GM12878 (cell line): ENCODE data around the gene LINGO1. TPM values are rescaled to one million over a fixed set of nuclear protein-coding genes. Genes with fewer than 3 reads are reported as not detected.

Experiments
- ATAC-seq: fragments of 200-7000 bp; cut with Tn5 transposase; 3 replicates; pipeline ENCODE4 v1.9.1; 2020; ENCODE audit warnings: mild to moderate bottlenecking, moderate library complexity
- BruUV-seq: library from RNA; stranded (reverse); fragments of 400-500 nt; replicated peaks from 2 replicates; lab custom pipeline; 2021; lab: Mats Ljungman, UMichigan
- CTCF ChIA-PET: fragments of 300-600 bp; sonication (Branson Sonifier 250); formaldehyde crosslinking; extraction: SDS; loops from one replicate; lab custom pipeline; 2021; ENCODE audit warnings: inconsistent platforms; lab: Yijun Ruan, JAX
- POLR2A ChIA-PET: fragments of 350-600 bp; formaldehyde crosslinking; extraction: SDS; loops from one replicate; lab custom pipeline; 2021; ENCODE audit warnings: inconsistent platforms; lab: Charles Lee
- RAD21 ChIA-PET: fragments of 300-600 bp; sonication (Branson Sonifier 250); formaldehyde crosslinking; loops from one replicate; lab custom pipeline; 2023; ENCODE audit warnings: antibody characterized with exemption; ENCODE audit not compliant: unreplicated experiment; lab: Charles Lee
- SMC1A ChIA-PET: fragments of 300-600 bp; sonication (Branson Sonifier 250); formaldehyde crosslinking; loops from one replicate; lab custom pipeline; 2023; ENCODE audit not compliant: unreplicated experiment, uncharacterized antibody; lab: Charles Lee
- DNase-seq: peaks from one replicate; pipeline ENCODE4 v3.0.0-alpha.2; 2011; ENCODE audit warnings: low read depth, low spot score
- FAIRE-seq: peaks from 3 replicates; lab custom pipeline; 2011; peaks lifted over from hg19 to GRCh38; lab: Jason Lieb, UNC
- H2AFZ ChIP-seq: 2 replicates; pipeline ENCODE4 v1.6.0; 2011; ENCODE audit warnings: low read depth, low read length, control low read depth; ENCODE audit not compliant: control insufficient read depth
- H3K27ac ChIP-seq: 2 replicates; pipeline ENCODE4 v1.5.1; 2011; ENCODE audit warnings: control low read depth; ENCODE audit not compliant: control insufficient read depth, insufficient read depth
- H3K27me3 ChIP-seq, 2 experiments: replicated peaks in 1 of 2; 2 replicates each; pipeline versions ENCODE4 v1.6.0 to v1.6.1; 2011; ENCODE audit warnings: low read length in 1 of 2; ENCODE audit not compliant: control insufficient read depth in 2 of 2, insufficient read depth in 2 of 2
- H3K36me3 ChIP-seq, 2 experiments: 2 replicates each; pipeline ENCODE4 v1.5.1; 2011; ENCODE audit warnings: low read length in 1 of 2; ENCODE audit not compliant: control insufficient read depth in 2 of 2, insufficient read depth in 2 of 2
- H3K4me1 ChIP-seq: 2 replicates; pipeline ENCODE4 v1.6.1; 2011; ENCODE audit warnings: mild to moderate bottlenecking, low read length, moderate library complexity, mixed read lengths; ENCODE audit not compliant: control insufficient read depth, insufficient read depth
- H3K4me2 ChIP-seq: 2 replicates; pipeline ENCODE4 v1.6.0; 2011; ENCODE audit warnings: control low read depth; ENCODE audit not compliant: control insufficient read depth, insufficient read depth
- H3K4me3 ChIP-seq: fragments of 200-600 bp; sonication (generic); 2 replicates; pipeline ENCODE4 v1.5.1; 2016
- H3K79me2 ChIP-seq: 2 replicates; pipeline ENCODE4 v1.6.0; 2011; ENCODE audit warnings: low read length; ENCODE audit not compliant: control insufficient read depth, insufficient read depth
- H3K9ac ChIP-seq: 2 replicates; pipeline ENCODE4 v1.8.0; 2011; ENCODE audit warnings: low read length, control low read depth, mixed read lengths; ENCODE audit not compliant: control insufficient read depth, insufficient read depth
- H3K9me3 ChIP-seq: replicated peaks from 3 replicates; pipeline ENCODE4 v1.5.1; 2011; ENCODE audit warnings: mild to moderate bottlenecking, low read length; ENCODE audit not compliant: control insufficient read depth, insufficient read depth
- H4K20me1 ChIP-seq: 2 replicates; pipeline ENCODE4 v1.6.0; 2011; ENCODE audit not compliant: control insufficient read depth, insufficient read depth
- ATF7 ChIP-seq: fragments of 450-650 bp; IDR thresholded peaks from 2 replicates; pipeline ENCODE4 v1.6.1; 2016; ENCODE audit warnings: low read depth, mild to moderate bottlenecking
- BACH1 ChIP-seq: fragments of 450-650 bp; IDR thresholded peaks from 2 replicates; pipeline ENCODE4 v1.6.1; 2017; ENCODE audit warnings: mild to moderate bottlenecking, borderline replicate concordance
- GABPA ChIP-seq: IDR thresholded peaks from 2 replicates; pipeline ENCODE4 v1.6.1; 2014; ENCODE audit warnings: antibody characterized with exemption, low read depth, mild to moderate bottlenecking, inconsistent platforms
- HDAC2 ChIP-seq: fragments of 200-600 bp; sonication (generic); IDR thresholded peaks from 2 replicates; pipeline ENCODE4 v1.6.1; 2017
- MYC ChIP-seq: IDR thresholded peaks from 2 replicates; pipeline ENCODE4 v1.6.1; 2011; ENCODE audit warnings: mild to moderate bottlenecking, low read length, moderate library complexity, inconsistent platforms; ENCODE audit not compliant: insufficient read depth, insufficient replicate concordance, insufficient read length, severe bottlenecking
- NBN ChIP-seq: fragments of 450-650 bp; IDR thresholded peaks from 2 replicates; pipeline ENCODE4 v1.6.1; 2016
- POLR2A ChIP-seq: IDR thresholded peaks from 2 replicates; pipeline ENCODE4 v1.6.1; 2011; ENCODE audit warnings: low read depth, mild to moderate bottlenecking, low read length
- POLR2AphosphoS5 ChIP-seq: IDR thresholded peaks from 2 replicates; pipeline ENCODE4 v1.6.1; 2011; ENCODE audit warnings: mild to moderate bottlenecking, low read length, inconsistent platforms
- RB1 ChIP-seq: fragments of 450-650 bp; formaldehyde crosslinking; IDR thresholded peaks from 2 replicates; pipeline ENCODE4 v1.6.1; 2017; ENCODE audit warnings: mild to moderate bottlenecking, borderline replicate concordance
- RELA ChIP-seq: fragments of 450-650 bp; IDR thresholded peaks from 2 replicates; pipeline ENCODE4 v1.8.0; 2014; ENCODE audit warnings: borderline replicate concordance; ENCODE audit not compliant: partially characterized antibody
- SMAD5 ChIP-seq: IDR thresholded peaks from 2 replicates; pipeline ENCODE4 v1.6.1; 2016; ENCODE audit warnings: antibody characterized with exemption, low read depth
- SMC3 ChIP-seq: IDR thresholded peaks from 2 replicates; pipeline ENCODE4 v1.6.1; 2011; ENCODE audit warnings: low read length, improper control_type of control experiment, borderline replicate concordance
- SPI1 ChIP-seq: IDR thresholded peaks from 2 replicates; pipeline ENCODE4 v1.6.1; 2011; ENCODE audit warnings: low read depth, mild to moderate bottlenecking, low read length, moderate library complexity, borderline replicate concordance; ENCODE audit not compliant: insufficient read depth
- SREBF2 ChIP-seq: IDR thresholded peaks from 2 replicates; pipeline ENCODE4 v1.6.1; 2012; ENCODE audit warnings: mild to moderate bottlenecking, low read length
- STAT3 ChIP-seq: IDR thresholded peaks from 2 replicates; pipeline ENCODE4 v1.6.1; 2011; ENCODE audit warnings: low read depth, low read length, improper control_type of control experiment
- SUZ12 ChIP-seq: fragments of 200-600 bp; sonication (generic); IDR thresholded peaks from one replicate; pipeline ENCODE4 v1.6.1; 2018; ENCODE audit warnings: antibody characterized with exemption, mild to moderate bottlenecking; ENCODE audit not compliant: unreplicated experiment
- YY1 ChIP-seq: IDR thresholded peaks from 2 replicates; pipeline ENCODE4 v1.6.1; 2011; ENCODE audit warnings: low read depth, mild to moderate bottlenecking, low read length
- WGBS: methylation state at CpG from one replicate; pipeline ENCODE4 v1.1.6; 2016; ENCODE audit warnings: low lambda C conversion rate; ENCODE audit not compliant: insufficient replicate concordance, insufficient coverage; ENCODE audit errors: missing lambda C conversion rate; 5-methylcytosine and 5-hydroxymethylcytosine counted together
- in situ Hi-C: fragments of 300-500 bp; cut with MboI; formaldehyde crosslinking; loops from 9 replicates; pipeline ENCODE4 v1.14.3; 2018; ENCODE audit warnings: mixed read lengths
- intact Hi-C: fragments of 100-400 bp; cut with micrococcal nuclease; formaldehyde crosslinking; loops from one replicate; pipeline ENCODE4 v1.14.2; 2022; ENCODE audit not compliant: unreplicated experiment
- polyA plus RNA-seq, 11 experiments: library from polyadenylated mRNA; depleted of rRNA in 4 of 11; unstranded in 6 of 11; stranded (reverse) in 5 of 11; fragments of >200 nt; fragmentation: Nextera tagmentation in 4 of 11; fragmentation: Illumina TruSeq in 1 of 11; extraction: Ambion mirVana in 4 of 11; extraction: Trizol in 1 of 11; gene quantifications; 1 replicate in 1 of 11; 2 replicates in 10 of 11; pipeline versions ENCODE4 v1.2.1 to v1.2.3, GENCODE V29; 2011 to 2016; ENCODE audit warnings: inconsistent platforms in 2 of 11, missing spikeins in 2 of 11, low read depth in 1 of 11
- total RNA-seq, 4 experiments: library from RNA; depleted of rRNA in 3 of 4; stranded (reverse); fragments of >200 nt in 3 of 4; fragmentation: Illumina TruSeq in 1 of 4; extraction: Trizol in 1 of 4; gene quantifications; 2 replicates each; pipeline versions ENCODE4 v1.2.1 to v1.2.3, GENCODE V29; 2013 to 2021
- TF ChIP-seq, protein P1 (sequence below): fragments of 450-650 bp; conservative IDR thresholded peaks from 2 replicates; pipeline ENCODE4 v1.6.1; 2017; ENCODE audit warnings: mild to moderate bottlenecking, moderate library complexity

LINGO1 gene
- total and polyA plus RNA-seq, 10 of the 15 experiments (the other 5 are each of a cell fraction or from before 2014, with no cell fraction given) = 0.04 to 3.9 (median 0.17) TPM; not detected in 6

DNA sequence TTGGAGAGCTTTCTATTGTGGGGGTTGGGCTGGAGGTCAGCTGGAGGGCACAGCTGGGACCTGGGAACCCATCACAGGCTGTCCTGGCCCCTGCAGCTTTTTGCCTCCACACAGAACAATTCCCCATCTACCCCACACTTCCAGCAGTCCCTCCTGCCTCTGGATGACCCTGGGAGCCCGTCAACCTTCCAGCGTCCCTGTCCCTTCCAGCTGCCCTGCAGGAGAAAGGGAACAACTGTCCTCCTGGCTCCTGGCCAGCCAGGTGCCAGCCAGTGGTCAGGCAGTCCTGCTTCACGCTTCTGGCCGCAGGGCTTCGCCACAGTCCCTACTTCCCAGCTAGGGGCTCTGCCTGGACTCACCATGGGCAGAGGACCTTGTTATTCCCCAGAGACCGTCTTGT is 27.2 kb downstream of the LINGO1 start:
- Histone ChIP-seq H3K4me3 (no peak overlapping the region), H3K9me3 (no peaks in the 10 kb centered on the region), H3K36me3 (no peaks in the 10 kb centered on the region), H3K9ac (no peak overlapping the region), H3K27ac (no peak overlapping the region), H2AFZ (no peak overlapping the region), H4K20me1 (no peaks in the 10 kb centered on the region), H3K4me1 (0 out of 2 replicates have a peak, but pooled peaks cover 3% of the 10 kb centered on the region), H3K4me2 (no peak overlapping the region), H3K79me2 (no peaks in the 10 kb centered on the region), H3K27me3 (peaks cover 0 to 2% of the 10 kb centered on the region in 2 experiments; a peak in 3 of 4 replicates)
- ATAC-seq (no peak), DNase-seq (no peak), FAIRE-seq (no peak)
- SMC1A ChIA-PET = no interaction called here
- POLR2A ChIA-PET = no interaction called here
- intact Hi-C loops (no loop called here), in situ Hi-C loops (no loop called here)
- CTCF ChIA-PET = no interaction called here
- no TSS peak for BruUV-seq
- TF ChIP-seq YY1 = no peak
- TF ChIP-seq MYC = no peak
- TF ChIP-seq POLR2A = no peak
- RAD21 ChIA-PET = no interaction called here
- 50% methylated on average over 6 of the region's 6 CpGs for WGBS

DNA sequence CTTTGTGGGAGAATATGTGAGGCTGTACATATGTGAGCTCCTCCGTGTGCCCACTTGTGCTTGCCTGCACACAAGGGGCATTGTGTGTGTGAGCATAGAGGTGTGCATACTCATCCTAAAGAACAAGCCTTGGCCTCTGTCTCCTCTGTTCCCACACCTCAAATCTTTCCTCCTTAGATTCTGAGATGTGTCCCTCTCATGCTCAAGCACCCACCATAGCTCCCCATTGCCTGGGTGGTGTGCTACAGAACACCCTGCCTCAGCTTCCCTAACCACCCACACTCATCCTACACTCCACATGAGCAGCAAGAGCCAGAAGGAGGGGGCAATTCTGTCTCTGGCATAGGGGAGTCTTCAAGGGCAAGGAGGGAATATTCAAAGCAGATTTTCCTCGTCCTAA is 27.7 kb downstream of the LINGO1 start:
- no peak for ATAC-seq
- ChIA-PET SMC1A (no interaction called here), CTCF (no interaction called here), RAD21 (interaction anchor here (0.6 kb wide), 1 partner anchor 547 kb away, joined by 4 read pairs; no protein-coding TSS in a partner anchor), POLR2A (no interaction called here)
- intact Hi-C loops = no loop called here
- WGBS = 29% methylated on average over 2 of the region's 2 CpGs
- no peaks in the 10 kb centered on the region for H3K9me3 ChIP-seq
- 0 out of 2 replicates have a peak, but pooled peaks cover 3% of the 10 kb centered on the region for H3K4me1 ChIP-seq
- in situ Hi-C loops = no loop called here
- no peak overlapping the region for H3K27ac ChIP-seq
- peaks cover 0 to 2% of the 10 kb centered on the region in 2 experiments; a peak in 3 of 4 replicates for H3K27me3 ChIP-seq
- no peak overlapping the region; the same call in 1 of the 2 replicates for H2AFZ ChIP-seq
- no TSS peak for BruUV-seq
- H3K9ac ChIP-seq = no peak overlapping the region
- H3K79me2 ChIP-seq = no peaks in the 10 kb centered on the region
- no peak for TF ChIP-seq SUZ12
- no peak for TF ChIP-seq SMC3
- TF ChIP-seq, protein P1, sequence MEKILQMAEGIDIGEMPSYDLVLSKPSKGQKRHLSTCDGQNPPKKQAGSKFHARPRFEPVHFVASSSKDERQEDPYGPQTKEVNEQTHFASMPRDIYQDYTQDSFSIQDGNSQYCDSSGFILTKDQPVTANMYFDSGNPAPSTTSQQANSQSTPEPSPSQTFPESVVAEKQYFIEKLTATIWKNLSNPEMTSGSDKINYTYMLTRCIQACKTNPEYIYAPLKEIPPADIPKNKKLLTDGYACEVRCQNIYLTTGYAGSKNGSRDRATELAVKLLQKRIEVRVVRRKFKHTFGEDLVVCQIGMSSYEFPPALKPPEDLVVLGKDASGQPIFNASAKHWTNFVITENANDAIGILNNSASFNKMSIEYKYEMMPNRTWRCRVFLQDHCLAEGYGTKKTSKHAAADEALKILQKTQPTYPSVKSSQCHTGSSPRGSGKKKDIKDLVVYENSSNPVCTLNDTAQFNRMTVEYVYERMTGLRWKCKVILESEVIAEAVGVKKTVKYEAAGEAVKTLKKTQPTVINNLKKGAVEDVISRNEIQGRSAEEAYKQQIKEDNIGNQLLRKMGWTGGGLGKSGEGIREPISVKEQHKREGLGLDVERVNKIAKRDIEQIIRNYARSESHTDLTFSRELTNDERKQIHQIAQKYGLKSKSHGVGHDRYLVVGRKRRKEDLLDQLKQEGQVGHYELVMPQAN = no peak
- no peak for TF ChIP-seq RB1
- TF ChIP-seq NBN = no peak
- TF ChIP-seq BACH1 = no peak
- no peak for TF ChIP-seq SMAD5
- TF ChIP-seq POLR2AphosphoS5 = no peak
- no peak for TF ChIP-seq SPI1
- TF ChIP-seq STAT3 = no peak
- TF ChIP-seq HDAC2 = no peak
- TF ChIP-seq SREBF2 = no peak
- TF ChIP-seq ATF7 = no peak
- TF ChIP-seq GABPA = no peak
- TF ChIP-seq RELA = no peak
- no peak overlapping the region for H3K4me3 ChIP-seq
- no peaks in the 10 kb centered on the region for H3K36me3 ChIP-seq
- no peak overlapping the region for H3K4me2 ChIP-seq
- H4K20me1 ChIP-seq = no peaks in the 10 kb centered on the region
- FAIRE-seq = no peak
- DNase-seq = no peak
